HL-60 (cell line): ENCODE data around the gene PSTPIP1.

Experiments used
- DNase-seq, 2 experiments: peaks; one replicate each; pipeline ENCODE4 v3.0.0-alpha.2; 2010 to 2020; ENCODE audit warnings: low read depth in 1 of 2, low spot score in 1 of 2
- H3K27ac ChIP-seq: fragments of 250-450 bp; sonication (Bioruptor Pico); replicated peaks from 2 replicates; pipeline ENCODE4 v1.5.1; 2020; ENCODE audit warnings: mild to moderate bottlenecking, moderate library complexity
- H3K27me3 ChIP-seq: fragments of 250-450 bp; sonication (Bioruptor Pico); 2 replicates; pipeline ENCODE4 v1.5.1; 2021; ENCODE audit warnings: mild to moderate bottlenecking, moderate library complexity; ENCODE audit not compliant: insufficient read depth, poor library complexity, severe bottlenecking
- H3K4me3 ChIP-seq: replicated peaks from 2 replicates; pipeline ENCODE4 v1.5.1; 2011; ENCODE audit warnings: mild to moderate bottlenecking, control low read depth, low read length; ENCODE audit not compliant: insufficient read depth
- GABPA ChIP-seq: IDR thresholded peaks from 2 replicates; pipeline ENCODE4 v1.6.1; 2012; ENCODE audit warnings: low read depth
- POLR2AphosphoS5 ChIP-seq: IDR thresholded peaks from 2 replicates; pipeline ENCODE4 v1.6.1; 2012; ENCODE audit warnings: low read depth
- REST ChIP-seq: IDR thresholded peaks from 2 replicates; pipeline ENCODE4 v1.6.1; 2012; ENCODE audit warnings: low read depth; ENCODE audit not compliant: insufficient replicate concordance
- SPI1 ChIP-seq: IDR thresholded peaks from 2 replicates; pipeline ENCODE4 v1.6.1; 2012; ENCODE audit warnings: low read depth, mild to moderate bottlenecking, borderline replicate concordance
- TF ChIP-seq, protein P1 (sequence below): IDR thresholded peaks from one replicate; pipeline ENCODE4 v1.5.1; 2011; ENCODE audit warnings: low read length, control low read depth, inconsistent platforms; ENCODE audit not compliant: insufficient read depth

PSTPIP1 gene

GRCh38 chr15:77033729-77034671 lies 39.1 kb downstream of the PSTPIP1 start:
- no peak for DNase-seq
- H3K27ac ChIP-seq = no peak overlapping the region
- no peaks in the 10 kb centered on the region for H3K27me3 ChIP-seq
- H3K4me3 ChIP-seq = no peak overlapping the region
- TF ChIP-seq REST (no peak), SPI1 (no peak), POLR2AphosphoS5 (no peak; the same call in 1 of the 2 replicates), GABPA (no peak)
- TF ChIP-seq, protein P1, sequence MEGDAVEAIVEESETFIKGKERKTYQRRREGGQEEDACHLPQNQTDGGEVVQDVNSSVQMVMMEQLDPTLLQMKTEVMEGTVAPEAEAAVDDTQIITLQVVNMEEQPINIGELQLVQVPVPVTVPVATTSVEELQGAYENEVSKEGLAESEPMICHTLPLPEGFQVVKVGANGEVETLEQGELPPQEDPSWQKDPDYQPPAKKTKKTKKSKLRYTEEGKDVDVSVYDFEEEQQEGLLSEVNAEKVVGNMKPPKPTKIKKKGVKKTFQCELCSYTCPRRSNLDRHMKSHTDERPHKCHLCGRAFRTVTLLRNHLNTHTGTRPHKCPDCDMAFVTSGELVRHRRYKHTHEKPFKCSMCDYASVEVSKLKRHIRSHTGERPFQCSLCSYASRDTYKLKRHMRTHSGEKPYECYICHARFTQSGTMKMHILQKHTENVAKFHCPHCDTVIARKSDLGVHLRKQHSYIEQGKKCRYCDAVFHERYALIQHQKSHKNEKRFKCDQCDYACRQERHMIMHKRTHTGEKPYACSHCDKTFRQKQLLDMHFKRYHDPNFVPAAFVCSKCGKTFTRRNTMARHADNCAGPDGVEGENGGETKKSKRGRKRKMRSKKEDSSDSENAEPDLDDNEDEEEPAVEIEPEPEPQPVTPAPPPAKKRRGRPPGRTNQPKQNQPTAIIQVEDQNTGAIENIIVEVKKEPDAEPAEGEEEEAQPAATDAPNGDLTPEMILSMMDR = no peak

GRCh38 chr15:77034695-77035489 lies 40.0 kb downstream of the PSTPIP1 start:
- Histone ChIP-seq H3K27me3 (no peaks in the 10 kb centered on the region), H3K27ac (0 out of 2 replicates have a peak overlapping the region, but pooled peaks have one; percentile 16), H3K4me3 (no peak overlapping the region)
- TF ChIP-seq SPI1 = no peak
- no peak for TF ChIP-seq REST
- TF ChIP-seq POLR2AphosphoS5 = peak; percentile 66
- TF ChIP-seq, protein P1 = peak; percentile 13
- TF ChIP-seq GABPA = no peak
- no peak for DNase-seq

- no peak for DNase-seq
- H3K4me3 ChIP-seq = no peak overlapping the region
- no peak overlapping the region for H3K27ac ChIP-seq
- TF ChIP-seq, protein P1 = no peak
- TF ChIP-seq GABPA (no peak), SPI1 (no peak), POLR2AphosphoS5 (no peak), REST (no peak)
- no peaks in the 10 kb centered on the region for H3K27me3 ChIP-seq
These were observed 40.7 kb downstream of the PSTPIP1 start for GRCh38 chr15:77035584-77035983.
